ENCODE data around the gene PDLIM4.

The PDLIM4 gene

GRCh38 chr5:132227485-132228240 lies 29.8 kb upstream of the PDLIM4 start, which contains the start of gene P4HA2:
P4HA2 (minus strand) TSS chr5:132227853; CDS start chr5:132218626, 9,227 bp downstream.
- no peak for TF ChIP-seq CTCF (conservative IDR thresholded peaks at IDR 0.05; ENCODE audit: low read depth, low read length)
- Histone ChIP-seq H3K79me2 (ENCODE audit: insufficient read depth, low read depth) (no peaks in the 10 kb centered on the region), H4K20me1 (ENCODE audit: insufficient read depth) (no peaks in the 10 kb centered on the region), H2AFZ (ENCODE audit: low read depth) (peak within 1 kb of the TSS; percentile 90), H3K4me3 (IDR thresholded peaks at IDR 0.05; ENCODE audit: insufficient read depth, low read depth, low read length) (no peak within 1 kb of the TSS), H3K4me1 (ENCODE audit: low read depth, poor library complexity, severe bottlenecking) (no peaks in the 10 kb centered on the region), H3K27ac (no peak within 1 kb of the TSS), H3K9ac (peak within 1 kb of the TSS; percentile 49; the same call in 1 of the 2 replicates), H3K4me2 (peak within 1 kb of the TSS; percentile 76), H3K27me3 (ENCODE audit: insufficient read depth, low read depth) (no peaks in the 10 kb centered on the region), H3K36me3 (ENCODE audit: insufficient read depth) (no peaks in the 10 kb centered on the region)

DNA sequence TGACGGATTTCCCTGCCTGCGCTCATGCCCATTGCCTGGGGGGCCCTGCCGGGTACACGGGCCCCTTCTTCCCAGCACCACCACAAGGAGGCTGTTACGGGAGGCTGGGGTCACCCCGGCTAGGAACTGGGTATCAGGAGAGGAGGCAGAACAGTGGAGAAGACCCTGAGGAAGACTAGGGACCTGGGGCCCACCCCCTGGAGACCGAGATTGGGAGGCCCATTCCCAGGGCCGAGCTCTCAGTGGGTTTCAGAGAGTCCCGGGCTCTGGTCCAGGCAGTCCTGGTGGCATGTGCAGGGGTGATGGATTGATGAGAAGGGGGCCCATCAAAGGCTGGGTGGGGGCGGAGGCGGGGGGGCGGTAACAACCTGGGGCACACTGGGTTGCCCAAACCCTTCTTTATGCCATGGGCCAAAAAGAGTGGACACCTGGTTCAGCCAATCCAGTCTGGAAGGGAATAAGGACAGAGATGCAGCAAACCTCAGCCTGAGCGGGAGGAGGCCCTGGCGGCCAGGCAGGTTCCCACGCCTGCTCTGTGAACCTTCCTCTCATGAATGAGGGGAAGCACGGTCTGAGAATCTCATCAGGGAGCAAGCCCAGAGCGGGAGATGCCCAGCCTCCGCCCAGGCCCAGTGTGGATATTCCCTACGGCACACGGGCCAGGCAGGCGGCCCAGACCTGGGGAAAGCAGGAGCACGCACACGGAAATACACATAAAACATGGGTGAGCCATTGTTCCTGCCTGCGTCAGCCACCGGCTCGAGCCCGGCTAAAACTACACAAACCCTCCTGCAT lies 29.1 kb upstream of the PDLIM4 start:
- no peaks in the 10 kb centered on the region for H3K36me3 ChIP-seq (ENCODE audit: insufficient read depth)
- peak overlapping the region; percentile 76 for H3K4me2 ChIP-seq
- H2AFZ ChIP-seq (ENCODE audit: low read depth): peak overlapping the region; percentile 90
- peak overlapping the region; percentile 49; the same call in 1 of the 2 replicates for H3K9ac ChIP-seq
- no peaks in the 10 kb centered on the region for H3K27me3 ChIP-seq (ENCODE audit: insufficient read depth, low read depth)
- no peaks in the 10 kb centered on the region for H4K20me1 ChIP-seq (ENCODE audit: insufficient read depth)
- H3K4me3 ChIP-seq (IDR thresholded peaks at IDR 0.05; ENCODE audit: insufficient read depth, low read depth, low read length): no peak overlapping the region
- no peak for TF ChIP-seq CTCF (conservative IDR thresholded peaks at IDR 0.05; ENCODE audit: low read depth, low read length)
- H3K27ac ChIP-seq: no peak overlapping the region
- H3K4me1 ChIP-seq (ENCODE audit: low read depth, poor library complexity, severe bottlenecking): no peaks in the 10 kb centered on the region
- H3K79me2 ChIP-seq (ENCODE audit: insufficient read depth, low read depth): no peaks in the 10 kb centered on the region

DNA sequence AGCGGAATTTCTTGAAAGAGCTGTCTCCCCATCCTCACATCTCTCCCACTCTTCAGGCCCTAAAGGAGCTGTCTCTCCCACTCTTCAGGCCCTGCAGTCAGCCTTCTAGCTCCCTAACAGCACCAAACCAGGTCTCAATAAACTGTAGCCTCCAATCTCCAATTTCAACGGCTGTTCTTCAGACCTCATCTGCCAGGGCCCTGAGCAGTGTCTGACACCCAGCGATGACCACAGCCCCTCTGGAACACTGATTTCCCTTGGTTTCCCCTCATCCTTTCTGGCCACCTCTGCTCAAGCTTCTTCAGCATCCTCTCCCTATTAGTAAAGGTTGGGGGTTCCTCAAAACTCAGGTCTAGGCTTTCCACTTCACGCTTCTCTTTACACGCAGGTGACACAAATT lies 28.3 kb upstream of the PDLIM4 start:
- H3K4me2 ChIP-seq: no peak overlapping the region
- H3K4me1 ChIP-seq (ENCODE audit: low read depth, poor library complexity, severe bottlenecking): no peaks in the 10 kb centered on the region
- H3K36me3 ChIP-seq (ENCODE audit: insufficient read depth): no peaks in the 10 kb centered on the region
- TF ChIP-seq CTCF (conservative IDR thresholded peaks at IDR 0.05; ENCODE audit: low read depth, low read length): no peak
- no peaks in the 10 kb centered on the region for H4K20me1 ChIP-seq (ENCODE audit: insufficient read depth)
- H3K79me2 ChIP-seq (ENCODE audit: insufficient read depth, low read depth): no peaks in the 10 kb centered on the region
- no peak overlapping the region for H2AFZ ChIP-seq (ENCODE audit: low read depth)
- no peak overlapping the region for H3K9ac ChIP-seq
- H3K27me3 ChIP-seq (ENCODE audit: insufficient read depth, low read depth): no peaks in the 10 kb centered on the region
- no peak overlapping the region for H3K4me3 ChIP-seq (IDR thresholded peaks at IDR 0.05; ENCODE audit: insufficient read depth, low read depth, low read length)
- no peak overlapping the region for H3K27ac ChIP-seq

GRCh38 chr5:132230871-132231270 lies 26.6 kb upstream of the PDLIM4 start:
- no peaks in the 10 kb centered on the region for H3K4me1 ChIP-seq (ENCODE audit: low read depth, poor library complexity, severe bottlenecking)
- H3K4me3 ChIP-seq (IDR thresholded peaks at IDR 0.05; ENCODE audit: insufficient read depth, low read depth, low read length): no peak overlapping the region
- no peaks in the 10 kb centered on the region for H3K79me2 ChIP-seq (ENCODE audit: insufficient read depth, low read depth)
- no peak overlapping the region for H2AFZ ChIP-seq (ENCODE audit: low read depth)
- no peaks in the 10 kb centered on the region for H3K36me3 ChIP-seq (ENCODE audit: insufficient read depth)
- H3K27me3 ChIP-seq (ENCODE audit: insufficient read depth, low read depth): no peaks in the 10 kb centered on the region
- H3K9ac ChIP-seq: no peak overlapping the region
- no peaks in the 10 kb centered on the region for H4K20me1 ChIP-seq (ENCODE audit: insufficient read depth)
- H3K27ac ChIP-seq: no peak overlapping the region
- TF ChIP-seq CTCF (conservative IDR thresholded peaks at IDR 0.05; ENCODE audit: low read depth, low read length): no peak
- H3K4me2 ChIP-seq: no peak overlapping the region
